IPS-NIHi11 (cell line): ENCODE results near the gene ALDH1L2.
A peak's percentile ranks its signal among the peaks of the same experiment; 100 is the strongest.
"Not testable (repeated sequence)": the region's sequence is repeated elsewhere in the genome, so short reads cannot be mapped to it uniquely, and the experiment has no call there.

Experiments
- DNase-seq: peaks from one replicate; pipeline ENCODE4 v3.0.0; 2012; ENCODE audit warnings: mixed read lengths, low spot score

ALDH1L2 gene

DNA sequence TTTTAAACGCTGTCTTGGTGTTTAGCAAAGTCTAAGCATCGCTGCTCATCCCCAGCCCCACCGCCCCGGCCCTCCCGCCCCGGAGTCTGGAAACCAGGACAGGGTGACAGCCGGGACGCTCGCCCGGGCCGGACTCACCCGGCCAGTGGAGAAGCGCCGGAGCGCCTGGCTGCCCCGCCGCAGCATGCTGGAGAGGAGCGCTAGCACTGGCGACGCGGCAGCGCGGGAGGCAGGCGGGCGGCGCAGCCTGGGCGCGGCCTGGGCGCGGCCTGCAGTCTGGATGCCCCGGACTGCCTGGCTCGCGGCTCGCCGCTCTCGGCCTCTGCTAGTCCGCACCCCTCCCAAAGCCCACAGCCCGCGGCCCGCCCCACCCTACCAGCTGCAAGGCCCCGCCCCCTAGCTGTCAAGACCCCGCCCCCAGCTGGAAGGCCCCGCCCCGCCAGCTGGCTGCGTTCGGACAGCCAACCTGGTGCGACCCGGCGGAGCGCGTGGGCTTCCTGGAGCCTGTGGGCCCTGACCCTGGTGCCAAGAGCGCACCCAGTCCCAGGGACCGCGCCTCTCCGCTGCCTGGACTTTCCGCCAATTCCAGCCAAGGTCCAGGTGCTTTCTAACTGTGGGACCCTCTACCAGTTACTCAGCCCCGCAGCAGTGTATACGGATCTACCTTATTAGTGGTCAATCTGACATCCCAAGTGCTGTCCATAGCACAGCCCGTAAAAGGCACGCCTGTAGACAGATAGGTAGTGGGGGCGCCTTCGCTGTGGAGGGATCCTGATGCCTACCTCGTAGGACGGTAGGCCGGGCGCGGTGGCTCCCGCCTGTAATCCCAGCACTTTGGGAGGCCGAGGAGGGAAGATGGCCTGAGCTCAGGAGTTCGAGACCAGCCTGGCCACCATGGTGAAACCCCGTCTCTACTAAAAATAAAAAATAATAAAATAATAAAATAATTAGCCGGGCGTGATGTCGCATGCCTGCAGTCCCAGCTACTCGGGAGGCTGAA lies at the start of gene ALDH1L2:
Gene ALDH1L2, minus strand, starts transcription at position 208 of the 1,000 bp plus-strand sequence. Its CDS starts 22 bp downstream, at position 186.
- peak; percentile 94 for DNase-seq

DNA sequence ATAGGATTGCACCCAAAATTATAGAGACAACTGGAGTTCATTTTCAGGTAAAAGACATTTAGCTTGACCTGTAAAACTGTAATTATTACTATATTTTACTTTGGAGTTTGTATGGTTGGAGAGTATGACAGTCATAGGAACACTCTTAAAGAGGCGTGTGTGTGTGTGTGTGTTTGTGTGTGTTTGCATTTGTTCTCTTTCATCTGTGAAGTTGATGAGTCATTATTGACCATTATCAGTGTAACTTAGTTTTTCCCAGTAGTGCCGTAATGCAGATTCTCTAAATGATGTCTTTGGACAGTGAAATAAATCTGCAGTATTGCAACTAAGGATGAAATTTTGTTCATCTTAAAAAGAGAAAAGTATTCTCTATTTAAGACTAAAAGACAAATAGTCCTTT lies 36.3 kb upstream of the ALDH1L2 start:
- DNase-seq: no peak

DNA sequence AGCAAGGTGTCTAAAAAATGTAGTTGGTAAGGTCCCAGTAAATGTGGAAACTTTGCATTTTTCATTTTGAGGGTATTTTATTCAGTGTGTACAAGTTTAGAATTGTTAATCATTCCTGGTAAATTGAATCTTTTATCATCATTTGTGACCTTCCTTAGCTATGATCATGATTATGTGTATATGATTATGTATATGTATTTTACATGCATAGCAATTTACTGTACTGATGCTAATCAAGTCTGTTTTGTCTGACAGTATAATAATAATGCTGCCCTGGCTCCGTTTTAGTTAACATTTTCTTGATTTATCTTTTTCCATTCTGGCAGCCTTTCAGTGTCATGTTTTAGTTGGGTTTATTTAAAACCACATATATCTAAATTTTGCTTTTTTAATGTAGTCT lies 32.7 kb upstream of the ALDH1L2 start:
- no peak for DNase-seq

DNA sequence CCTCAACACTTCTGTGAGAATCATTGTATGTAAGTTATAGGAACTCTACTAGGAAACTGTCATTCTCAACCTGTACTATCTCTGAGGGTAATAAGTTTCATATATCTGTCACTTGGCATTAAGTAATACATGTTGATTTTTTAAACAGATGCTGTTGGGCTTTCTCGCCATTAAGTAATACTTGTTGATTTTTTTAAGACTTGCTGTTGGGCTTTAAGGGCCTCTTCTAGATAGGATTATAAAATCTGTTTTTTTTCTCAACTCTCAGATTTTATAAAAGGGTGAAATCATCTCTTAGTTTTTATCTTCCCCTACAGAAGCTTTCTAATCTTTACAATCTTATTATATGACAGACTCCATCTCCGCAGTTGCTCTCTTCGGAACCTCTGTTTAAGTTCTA lies 28.8 kb upstream of the ALDH1L2 start:
- DNase-seq: no peak

DNA sequence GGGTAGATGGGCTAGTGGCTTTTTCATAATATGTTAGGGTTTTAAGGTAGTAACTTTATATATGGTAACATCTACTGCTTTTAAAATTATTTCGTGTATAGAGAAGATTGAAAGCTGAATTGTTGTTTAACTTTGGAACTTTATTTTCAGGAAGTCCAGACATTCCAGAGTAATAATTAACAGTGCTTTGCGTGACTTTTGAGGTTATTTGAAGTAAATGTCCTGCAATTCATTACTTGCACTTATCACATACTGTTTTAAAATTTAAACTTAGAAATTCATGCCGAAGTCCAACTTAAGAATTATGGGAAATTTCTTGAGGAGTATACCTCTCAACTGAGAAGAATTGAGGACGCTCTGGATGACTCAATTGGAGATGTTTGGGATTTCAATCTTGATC lies 26.6 kb upstream of the ALDH1L2 start:
- no peak for DNase-seq

DNA sequence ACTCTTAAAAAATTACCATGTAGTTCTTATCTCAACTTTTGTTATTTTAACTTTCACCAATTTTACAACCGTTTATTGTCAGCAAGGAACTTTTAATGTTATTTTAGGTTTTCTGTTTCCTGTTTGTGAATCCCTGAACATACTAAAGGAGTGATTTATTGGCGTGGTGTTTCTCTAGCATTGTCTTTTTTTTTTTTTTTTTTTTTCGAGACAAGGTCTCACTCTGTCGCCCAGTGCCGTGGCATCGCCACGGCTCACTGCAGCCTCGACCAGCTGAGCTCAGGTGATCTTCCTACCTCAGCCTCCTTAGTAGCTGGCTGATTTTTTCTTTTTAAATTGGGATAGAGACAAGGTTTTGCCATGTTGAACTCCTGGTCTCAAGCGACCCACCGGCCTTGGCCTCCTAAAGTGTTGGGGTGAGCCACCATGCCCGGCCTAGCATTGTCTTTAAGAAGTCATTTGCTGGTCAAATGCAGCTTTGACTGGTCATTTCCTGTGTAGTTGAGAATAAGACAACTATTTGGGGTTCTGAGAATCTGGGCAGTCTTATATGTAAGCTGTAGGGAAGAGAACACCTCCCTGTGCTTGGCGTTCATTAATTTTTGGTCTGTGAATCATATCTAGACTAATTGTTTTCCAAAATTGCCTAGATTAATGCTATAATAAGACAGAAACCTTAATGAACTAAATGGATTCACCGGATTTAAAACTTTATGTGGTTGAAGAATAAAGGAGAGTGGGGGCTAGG lies 25.4 kb upstream of the ALDH1L2 start:
- DNase-seq: no peak

DNA sequence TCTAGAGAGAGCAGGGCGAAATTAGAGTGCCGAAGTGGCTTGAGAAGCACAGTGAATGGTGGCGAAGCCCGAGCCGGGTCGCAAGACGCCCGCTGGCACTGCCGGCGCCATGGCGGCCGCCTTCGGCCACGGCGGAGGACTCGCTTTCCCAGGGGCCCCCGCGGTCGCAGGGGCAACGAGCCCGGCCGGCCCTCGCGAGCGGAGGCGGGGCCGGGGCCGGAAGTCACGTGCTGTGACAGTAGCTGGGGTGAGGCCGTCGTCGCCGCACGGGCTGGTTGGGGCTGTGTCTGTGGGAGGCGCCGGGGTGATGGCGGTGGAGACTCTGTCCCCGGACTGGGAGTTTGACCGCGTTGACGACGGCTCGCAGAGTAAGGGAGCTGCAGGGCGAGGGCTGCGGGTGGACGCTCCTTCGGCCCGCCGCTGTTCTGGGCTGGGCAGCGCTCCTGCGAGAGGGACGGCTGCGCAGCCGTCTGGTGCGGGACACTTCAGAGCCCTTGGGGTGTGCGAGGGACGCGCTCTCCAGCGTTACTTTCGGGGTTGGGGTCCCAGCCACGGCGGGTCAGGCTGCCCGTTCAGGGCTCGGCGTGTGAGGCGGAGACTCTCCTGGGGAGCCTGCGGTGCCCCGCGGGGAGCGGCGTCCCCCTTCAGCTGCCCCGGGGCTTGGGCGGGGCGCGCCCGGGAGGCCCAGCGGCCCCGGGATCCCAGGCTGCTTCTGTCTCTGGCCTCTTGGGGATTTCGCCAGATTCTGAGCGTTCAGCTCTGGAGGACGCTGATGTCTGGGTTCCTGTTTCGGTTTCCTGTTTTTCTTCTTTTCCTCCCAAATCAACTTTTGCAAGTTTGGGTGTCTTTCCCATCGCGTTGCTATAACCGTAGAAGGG lies 23.5 kb upstream of the ALDH1L2 start, which contains the start of gene WASHC4:
Gene WASHC4, plus strand, starts transcription at position 238 of the 878 bp plus-strand sequence. Its CDS starts 70 bp downstream, at position 308.
- DNase-seq: peak; percentile 98

DNA sequence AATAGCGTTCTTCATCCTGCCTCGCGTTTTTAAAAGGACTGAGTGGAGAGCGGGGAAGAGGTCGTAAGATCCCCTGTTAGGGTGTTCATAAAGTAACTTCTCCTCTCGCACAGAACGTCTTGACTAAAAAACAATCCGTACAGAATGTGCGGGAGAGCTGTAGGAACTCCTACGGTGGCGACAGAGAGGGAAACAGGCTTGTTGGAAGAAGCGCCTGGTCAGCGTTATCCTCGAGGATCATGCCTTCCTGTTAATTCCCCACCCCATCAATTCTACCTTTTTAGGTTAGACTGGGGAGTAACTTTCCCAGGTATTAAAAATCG lies 22.9 kb upstream of the ALDH1L2 start:
- DNase-seq: no peak

DNA sequence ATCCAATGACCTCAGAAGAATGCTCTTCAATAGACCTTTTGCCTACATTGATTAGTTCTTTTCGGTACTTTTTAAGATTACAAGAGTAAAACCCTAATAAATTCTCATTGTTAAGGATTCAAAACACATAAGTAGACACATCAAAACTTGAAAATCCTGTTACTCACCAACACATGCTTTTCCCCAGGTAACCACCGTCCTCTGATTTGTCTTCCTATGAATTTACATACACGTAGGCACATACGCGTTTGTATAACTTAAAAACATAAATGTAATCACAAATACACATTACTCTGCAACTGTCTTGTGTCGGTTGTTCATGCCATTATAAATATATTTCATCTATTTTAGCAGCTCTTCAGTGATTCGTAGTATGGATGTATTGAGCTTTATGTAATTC lies 22.4 kb upstream of the ALDH1L2 start:
- no peak for DNase-seq

DNA sequence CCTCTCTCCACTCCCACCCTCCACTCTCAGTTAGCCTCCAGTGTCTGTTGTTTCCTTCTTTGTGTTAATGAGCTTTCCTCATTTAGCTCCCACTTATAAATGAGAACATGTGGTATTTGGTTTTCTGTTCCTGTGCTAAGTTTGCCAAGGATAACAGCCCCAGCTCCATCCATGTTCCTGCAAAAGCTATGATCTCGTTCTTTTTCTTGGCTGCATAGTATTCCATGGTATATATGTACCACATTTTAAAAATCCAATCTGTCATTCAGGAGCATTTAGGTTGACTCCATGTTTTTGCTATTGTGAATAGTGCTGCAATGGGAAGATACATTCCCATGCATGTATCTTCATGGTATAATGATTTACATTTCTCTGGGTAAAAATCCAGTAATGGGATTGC lies 20.5 kb upstream of the ALDH1L2 start:
- no peak for DNase-seq

DNA sequence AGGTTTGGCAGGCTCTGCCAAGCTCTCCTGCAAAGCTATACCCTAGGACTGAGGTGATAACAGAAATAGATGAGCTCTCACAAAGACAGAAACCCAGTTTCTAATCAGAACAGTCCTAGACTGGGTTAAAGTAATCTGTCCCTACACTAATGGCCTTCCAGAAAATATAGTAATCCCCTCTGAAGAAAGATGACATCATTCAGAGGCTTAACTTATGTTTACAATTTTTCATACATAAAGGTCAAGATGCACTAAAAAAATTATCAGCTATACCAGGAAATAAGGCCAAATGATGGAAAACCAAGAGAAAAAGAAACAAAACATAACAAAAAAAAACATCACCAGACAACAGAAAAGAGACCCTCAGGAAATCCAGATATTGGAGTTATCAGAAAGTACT lies 18.4 kb upstream of the ALDH1L2 start:
- no peak for DNase-seq

DNA sequence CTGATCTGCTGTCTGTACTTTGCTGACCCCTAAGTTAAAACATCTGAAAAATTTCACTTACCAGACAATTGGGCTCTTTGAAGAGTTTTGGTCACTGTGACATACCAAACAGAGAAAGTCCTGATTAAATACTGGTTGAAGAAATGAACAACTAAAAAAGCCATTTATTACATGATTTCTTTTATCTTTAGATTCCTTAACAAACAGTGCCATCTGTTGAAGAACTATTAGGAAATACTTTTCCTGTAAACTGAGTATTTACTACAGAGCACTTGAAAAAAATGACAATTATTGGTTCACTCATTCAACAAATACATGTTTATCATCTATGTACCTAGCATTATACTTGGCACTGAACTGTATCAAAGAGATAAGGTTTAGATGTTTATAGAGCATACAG lies 16.7 kb upstream of the ALDH1L2 start:
- DNase-seq: no peak

DNA sequence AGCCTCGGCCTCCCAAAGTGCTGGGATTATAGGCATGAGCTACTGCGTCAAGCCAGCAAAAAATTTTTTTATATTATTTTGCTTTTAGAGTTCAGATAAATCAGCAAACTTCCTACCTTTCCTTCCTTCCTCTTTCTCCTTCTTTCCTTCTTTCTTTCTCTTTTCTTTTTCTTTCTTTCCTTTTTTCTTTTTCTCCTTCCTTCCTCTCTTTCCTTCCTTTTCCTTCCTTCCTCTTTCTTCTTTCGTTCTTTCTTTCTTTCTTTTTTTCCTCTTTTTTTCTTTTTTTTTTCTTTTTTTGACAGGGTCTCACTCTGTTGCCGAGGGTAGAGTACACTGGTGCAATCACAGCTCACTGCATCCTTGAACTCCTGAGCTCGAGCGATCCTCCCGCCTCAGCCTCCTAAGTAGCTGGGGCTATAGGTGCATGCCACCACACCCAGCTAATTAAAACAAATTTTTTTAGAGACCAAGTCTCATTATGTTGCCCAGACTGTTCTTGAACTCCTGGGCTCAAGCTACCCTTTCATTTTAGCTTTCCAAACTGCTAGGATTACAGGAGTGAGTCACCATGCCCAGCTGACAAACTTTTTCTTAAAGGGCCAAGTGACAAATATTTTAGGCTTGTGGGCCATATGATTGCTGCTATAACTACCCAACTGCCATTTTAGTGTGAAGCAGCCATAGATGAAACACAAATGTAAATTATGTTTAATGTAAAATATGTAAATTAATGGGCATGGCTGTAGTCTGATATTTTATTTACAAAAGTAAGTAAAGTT lies 16.1 kb upstream of the ALDH1L2 start:
- no peak for DNase-seq

DNA sequence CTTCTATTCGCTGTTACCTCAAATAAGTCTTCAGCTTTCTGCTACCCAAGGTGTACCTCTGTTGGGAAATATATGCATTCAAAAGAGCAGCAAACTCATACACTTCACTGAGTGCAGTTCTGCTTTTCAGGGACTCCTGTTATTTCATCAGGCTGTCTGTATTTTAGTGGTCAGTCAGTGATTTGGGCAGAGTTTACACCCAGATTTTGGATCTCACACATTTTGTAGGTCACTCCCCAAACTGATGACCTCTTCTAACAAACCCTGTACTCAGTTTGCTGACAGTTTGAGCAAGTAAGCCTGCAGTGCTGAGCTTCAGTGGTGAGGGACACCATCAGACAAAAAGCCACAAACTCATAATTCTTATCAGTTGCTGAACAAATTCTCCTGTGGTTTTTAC lies 15.1 kb upstream of the ALDH1L2 start:
- DNase-seq: no peak

DNA sequence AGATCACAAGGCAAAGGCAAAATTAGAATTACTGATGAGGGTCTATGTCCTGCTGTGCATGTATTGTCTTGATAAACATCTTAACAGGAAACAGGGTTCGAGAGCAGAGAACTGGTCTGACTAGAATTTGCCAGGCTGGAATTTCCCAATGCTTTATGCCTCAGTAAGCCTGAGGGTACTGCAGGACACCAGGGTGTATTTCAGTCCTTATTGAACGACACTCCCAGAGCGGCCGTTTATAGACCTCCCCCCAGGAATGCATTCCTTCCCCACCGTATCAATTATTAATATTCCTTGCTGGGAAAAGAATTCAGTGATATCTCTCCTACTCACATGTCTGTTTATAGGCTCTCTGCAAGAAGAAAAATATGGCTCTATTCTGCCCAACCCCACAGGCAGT lies 11.1 kb upstream of the ALDH1L2 start:
- DNase-seq: not testable (repeated sequence)

DNA sequence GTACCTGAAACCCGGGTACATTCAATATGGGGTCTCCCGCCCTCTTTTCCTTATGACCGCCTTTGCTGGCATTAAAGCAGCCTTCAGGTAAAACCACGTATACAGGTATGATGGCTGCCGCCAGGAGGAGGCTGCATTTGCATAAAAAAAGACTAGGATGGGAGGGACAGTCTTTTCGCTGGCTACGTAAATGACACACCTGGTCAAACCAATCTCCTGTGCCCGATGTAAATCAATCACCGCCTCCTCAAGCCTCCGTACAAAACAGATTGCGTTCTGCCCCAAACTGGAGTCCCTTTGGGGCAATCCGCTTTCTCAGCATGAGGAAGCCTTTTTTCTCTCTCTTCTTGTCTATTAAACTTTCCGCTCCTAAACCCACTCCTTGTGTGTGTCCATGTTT lies 8.1 kb upstream of the ALDH1L2 start:
- peak; percentile 47 for DNase-seq

DNA sequence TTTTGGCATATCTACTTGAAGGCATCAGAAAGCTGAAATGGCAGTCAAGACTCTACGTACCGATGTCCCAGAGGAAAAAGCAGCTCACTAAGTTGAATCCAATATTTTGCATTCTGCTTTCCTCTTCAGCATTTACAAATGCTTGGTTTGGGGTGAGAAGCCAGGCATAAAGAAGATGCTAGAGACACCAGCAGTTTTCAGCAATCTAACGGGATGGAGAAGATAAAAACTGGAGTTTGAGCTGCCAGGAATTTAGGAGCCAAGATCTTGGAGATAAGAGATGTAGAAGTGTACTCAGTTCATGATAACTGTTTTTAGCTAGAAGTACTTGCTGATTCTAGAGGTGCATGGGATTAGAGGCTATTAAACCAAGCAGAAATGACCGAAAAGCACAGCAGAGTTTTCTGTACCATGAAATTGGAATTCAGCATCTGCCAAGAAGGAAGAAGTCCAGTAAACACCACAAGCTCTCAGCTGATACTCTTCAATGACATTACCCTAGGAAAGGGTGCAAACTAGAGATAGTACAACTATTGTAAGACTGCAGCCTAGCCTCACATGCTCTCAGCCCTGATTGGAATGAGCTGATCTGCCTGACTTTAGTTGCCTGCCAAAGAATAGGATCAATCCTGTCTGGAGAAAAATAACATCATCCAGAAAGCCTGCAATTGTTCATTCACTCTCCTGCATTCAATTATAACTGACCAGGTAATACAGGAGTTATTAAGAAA lies 7.4 kb upstream of the ALDH1L2 start:
- DNase-seq: no peak

DNA sequence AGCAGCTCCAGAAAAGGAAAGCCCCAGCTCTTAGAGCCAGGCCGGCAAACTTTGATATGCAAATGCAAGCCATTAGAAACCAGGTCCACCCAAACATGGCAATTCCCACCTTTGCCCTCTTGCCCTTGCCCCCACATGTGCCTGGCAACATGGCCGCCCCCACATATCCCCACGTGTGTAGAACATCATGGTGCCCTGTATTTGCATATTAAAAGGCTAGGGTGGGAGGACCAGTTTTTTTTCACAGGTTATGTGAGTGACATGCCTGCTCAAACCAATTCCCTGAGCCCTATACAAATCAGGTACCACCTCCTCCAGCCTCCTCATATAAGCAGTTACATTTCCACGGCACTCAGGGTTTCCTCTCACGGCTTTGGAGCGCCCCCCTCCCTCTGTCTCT lies 6.1 kb upstream of the ALDH1L2 start:
- DNase-seq: no peak

DNA sequence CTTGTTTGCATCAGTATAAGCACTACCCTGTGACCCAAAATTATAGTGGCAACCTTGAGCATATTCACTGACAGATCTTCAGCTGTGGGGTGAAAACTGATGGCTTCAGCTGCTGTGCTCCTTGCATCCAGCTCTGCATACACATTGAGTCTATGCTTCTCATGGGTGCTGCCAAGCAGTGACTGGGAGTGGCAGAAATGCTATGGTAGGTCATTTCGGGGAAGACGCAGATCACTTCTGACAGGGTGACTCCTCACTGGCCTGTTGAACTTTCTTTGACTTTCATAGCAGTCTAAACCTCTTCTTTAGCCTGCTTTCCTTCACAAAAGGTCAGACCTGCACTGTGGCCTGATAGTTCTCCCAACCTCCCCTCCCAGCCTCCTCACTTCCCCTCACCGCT lies 5.6 kb upstream of the ALDH1L2 start:
- DNase-seq: no peak

DNA sequence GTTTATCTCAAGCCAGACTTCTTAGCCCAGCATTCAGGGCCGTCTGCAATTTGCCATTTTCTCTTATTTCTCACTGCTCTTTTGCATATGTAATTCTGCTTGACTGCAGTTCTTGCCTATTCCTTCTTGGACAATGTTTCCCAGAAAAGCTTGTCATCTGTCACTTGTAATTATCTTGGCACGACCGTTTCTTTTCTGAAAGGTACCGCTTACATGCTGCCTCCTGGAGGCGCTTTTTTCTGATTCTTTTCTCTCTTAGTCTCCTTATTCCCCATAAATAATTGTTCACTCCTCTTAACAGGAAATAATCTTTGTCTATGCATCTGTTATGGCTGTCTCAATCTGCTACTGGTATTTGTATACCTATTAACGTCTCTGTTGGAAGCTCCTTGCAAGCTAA lies 1.2 kb upstream of the ALDH1L2 start:
- no peak for DNase-seq
